ENCODE measurements around the gene PAN3. TPM values are rescaled to one million over a fixed set of nuclear protein-coding genes. Genes with fewer than 3 reads are reported as not detected.
A peak's percentile ranks its signal among the peaks of the same experiment; 100 is the strongest.

The PAN3 gene
- total RNA-seq, 1 experiment from 2014 or later: 46.1 TPM

DNA sequence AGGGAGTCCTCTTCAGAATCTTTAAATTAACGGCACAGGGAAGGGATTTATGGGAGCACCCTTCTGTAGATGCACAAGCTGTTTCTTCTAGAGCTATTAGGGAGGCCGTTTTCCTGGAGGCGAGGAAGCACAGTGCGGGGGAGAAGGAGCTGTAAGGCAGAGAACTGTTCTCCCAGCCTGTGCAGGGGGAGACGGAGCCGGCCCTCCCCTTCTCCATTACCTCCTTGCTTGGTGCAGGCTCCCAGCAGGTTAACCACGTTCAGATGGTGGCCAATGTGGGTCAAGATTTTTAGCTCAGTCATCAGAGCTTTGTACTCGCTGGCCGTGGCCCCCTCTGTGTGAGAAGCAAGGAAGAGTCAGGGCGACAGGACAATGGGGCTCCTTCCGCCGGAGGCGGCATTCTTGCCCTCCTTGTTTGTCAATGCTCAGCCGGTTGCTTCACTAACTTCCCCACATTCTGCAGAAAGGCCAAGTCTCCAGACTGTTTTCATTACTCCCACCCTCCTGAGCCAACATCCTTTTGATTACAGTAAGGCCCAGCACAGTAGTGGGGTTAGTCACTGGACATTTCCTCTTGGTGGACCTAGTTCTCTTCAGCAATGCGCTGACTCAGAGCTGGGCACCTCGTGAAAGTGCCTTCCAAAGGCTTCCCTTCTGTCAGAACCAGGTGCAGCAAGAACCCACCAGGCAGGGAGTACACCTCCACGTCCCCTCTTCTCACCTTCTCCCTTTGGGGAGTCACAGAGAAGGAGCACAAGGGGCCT is 191.2 kb downstream of the PAN3 start:
- DNase-seq (ENCODE audit: low spot score): no peak
- Histone ChIP-seq H3K27ac (ENCODE audit: low read depth, low read length, poor library complexity, severe bottlenecking) (no peak overlapping the region), H3K4me3 (ENCODE audit: low read depth, low read length, poor library complexity, severe bottlenecking) (no peak overlapping the region), H3K9me3 (ENCODE audit: low read depth, low read length, poor library complexity, severe bottlenecking) (no peaks in the 10 kb centered on the region), H3K4me1 (ENCODE audit: insufficient read depth, low read length, poor library complexity, severe bottlenecking) (peaks cover 6% of the 10 kb centered on the region), H3K27me3 (replicated peaks; ENCODE audit: insufficient read depth, low read depth, low read length, poor library complexity) (no peaks in the 10 kb centered on the region), H3K36me3 (ENCODE audit: insufficient read depth, low read length, poor library complexity, severe bottlenecking) (no peaks in the 10 kb centered on the region)
- ChIA-PET POLR2A (ENCODE audit: low non-redundant PET) (no interaction called here), CTCF (interaction anchor here (1.5 kb wide), 1 partner anchor 9 kb away, joined by 3 read pairs; no protein-coding TSS in a partner anchor)
- intact Hi-C loops (cut with micrococcal nuclease; ENCODE audit: unreplicated experiment): loop anchor here (10.0 kb wide), 1 partner anchor 1035 kb away; no protein-coding TSS in a partner anchor
- BruUV-seq (replicated peaks): no TSS peak
- TF ChIP-seq, protein P1, sequence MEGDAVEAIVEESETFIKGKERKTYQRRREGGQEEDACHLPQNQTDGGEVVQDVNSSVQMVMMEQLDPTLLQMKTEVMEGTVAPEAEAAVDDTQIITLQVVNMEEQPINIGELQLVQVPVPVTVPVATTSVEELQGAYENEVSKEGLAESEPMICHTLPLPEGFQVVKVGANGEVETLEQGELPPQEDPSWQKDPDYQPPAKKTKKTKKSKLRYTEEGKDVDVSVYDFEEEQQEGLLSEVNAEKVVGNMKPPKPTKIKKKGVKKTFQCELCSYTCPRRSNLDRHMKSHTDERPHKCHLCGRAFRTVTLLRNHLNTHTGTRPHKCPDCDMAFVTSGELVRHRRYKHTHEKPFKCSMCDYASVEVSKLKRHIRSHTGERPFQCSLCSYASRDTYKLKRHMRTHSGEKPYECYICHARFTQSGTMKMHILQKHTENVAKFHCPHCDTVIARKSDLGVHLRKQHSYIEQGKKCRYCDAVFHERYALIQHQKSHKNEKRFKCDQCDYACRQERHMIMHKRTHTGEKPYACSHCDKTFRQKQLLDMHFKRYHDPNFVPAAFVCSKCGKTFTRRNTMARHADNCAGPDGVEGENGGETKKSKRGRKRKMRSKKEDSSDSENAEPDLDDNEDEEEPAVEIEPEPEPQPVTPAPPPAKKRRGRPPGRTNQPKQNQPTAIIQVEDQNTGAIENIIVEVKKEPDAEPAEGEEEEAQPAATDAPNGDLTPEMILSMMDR (conservative IDR thresholded peaks at IDR 0.05; ENCODE audit: low read depth, low read length): no peak
- no peak for TF ChIP-seq EZH2 (IDR thresholded peaks at IDR 0.05; ENCODE audit: borderline replicate concordance, low read depth, low read length, poor library complexity, severe bottlenecking)

- ChIA-PET POLR2A (ENCODE audit: low non-redundant PET) (no interaction called here), CTCF (no interaction called here)
- peaks cover 26% of the 10 kb centered on the region for H3K4me1 ChIP-seq (ENCODE audit: insufficient read depth, low read length, poor library complexity, severe bottlenecking)
- no peaks in the 10 kb centered on the region for H3K36me3 ChIP-seq (ENCODE audit: insufficient read depth, low read length, poor library complexity, severe bottlenecking)
- intact Hi-C loops (cut with micrococcal nuclease; ENCODE audit: unreplicated experiment): no loop called here
- H3K27ac ChIP-seq (ENCODE audit: low read depth, low read length, poor library complexity, severe bottlenecking): no peak overlapping the region
- TF ChIP-seq, protein P1 (conservative IDR thresholded peaks at IDR 0.05; ENCODE audit: low read depth, low read length): no peak
- no peak for TF ChIP-seq EZH2 (IDR thresholded peaks at IDR 0.05; ENCODE audit: borderline replicate concordance, low read depth, low read length, poor library complexity, severe bottlenecking)
- no TSS peak for BruUV-seq (replicated peaks)
- H3K27me3 ChIP-seq (replicated peaks; ENCODE audit: insufficient read depth, low read depth, low read length, poor library complexity): no peaks in the 10 kb centered on the region
- no peaks in the 10 kb centered on the region for H3K9me3 ChIP-seq (ENCODE audit: low read depth, low read length, poor library complexity, severe bottlenecking)
- DNase-seq (ENCODE audit: low spot score): no peak
- H3K4me3 ChIP-seq (ENCODE audit: low read depth, low read length, poor library complexity, severe bottlenecking): no peak overlapping the region
These were observed 195.0 kb downstream of the PAN3 start for GRCh38 chr13:28333204-28333881.

GRCh38 chr13:28336193-28336657 is 197.9 kb downstream of the PAN3 start:
- Histone ChIP-seq H3K27me3 (replicated peaks; ENCODE audit: insufficient read depth, low read depth, low read length, poor library complexity) (no peaks in the 10 kb centered on the region), H3K4me1 (ENCODE audit: insufficient read depth, low read length, poor library complexity, severe bottlenecking) (peaks cover 41% of the 10 kb centered on the region), H3K27ac (ENCODE audit: low read depth, low read length, poor library complexity, severe bottlenecking) (no peak overlapping the region), H3K36me3 (ENCODE audit: insufficient read depth, low read length, poor library complexity, severe bottlenecking) (no peaks in the 10 kb centered on the region), H3K4me3 (ENCODE audit: low read depth, low read length, poor library complexity, severe bottlenecking) (no peak overlapping the region), H3K9me3 (ENCODE audit: low read depth, low read length, poor library complexity, severe bottlenecking) (no peaks in the 10 kb centered on the region)
- intact Hi-C loops (cut with micrococcal nuclease; ENCODE audit: unreplicated experiment): no loop called here
- BruUV-seq (replicated peaks): no TSS peak
- no peak for TF ChIP-seq EZH2 (IDR thresholded peaks at IDR 0.05; ENCODE audit: borderline replicate concordance, low read depth, low read length, poor library complexity, severe bottlenecking)
- TF ChIP-seq, protein P1 (conservative IDR thresholded peaks at IDR 0.05; ENCODE audit: low read depth, low read length): no peak
- POLR2A ChIA-PET (ENCODE audit: low non-redundant PET): interaction anchor here (0.6 kb wide), 1 partner anchor 193 kb away, joined by 4 read pairs; no protein-coding TSS in a partner anchor
- CTCF ChIA-PET: no interaction called here
- DNase-seq (ENCODE audit: low spot score): peak; percentile 65
